Mammary epithelial cell (primary cell): ENCODE data around the gene MCM9.

Experiments used
- EZH2 ChIP-seq: IDR thresholded peaks from 2 replicates; pipeline ENCODE4 v1.6.1; 2012; ENCODE audit warnings: low read length, inconsistent platforms, borderline replicate concordance
- TF ChIP-seq, protein P1 (sequence below), 2 donors: IDR thresholded peaks in 1 of 2; conservative IDR thresholded peaks in 1 of 2; 2 replicates each; pipeline ENCODE4 v1.5.1; 2011 to 2012; ENCODE audit warnings: inconsistent platforms in 2 of 2, low read length in 2 of 2, mild to moderate bottlenecking in 2 of 2, control low read depth in 1 of 2, low read depth in 1 of 2; ENCODE audit not compliant: insufficient read depth in 1 of 2; ENCODE audit errors: extremely low read depth in 1 of 2

DNA sequence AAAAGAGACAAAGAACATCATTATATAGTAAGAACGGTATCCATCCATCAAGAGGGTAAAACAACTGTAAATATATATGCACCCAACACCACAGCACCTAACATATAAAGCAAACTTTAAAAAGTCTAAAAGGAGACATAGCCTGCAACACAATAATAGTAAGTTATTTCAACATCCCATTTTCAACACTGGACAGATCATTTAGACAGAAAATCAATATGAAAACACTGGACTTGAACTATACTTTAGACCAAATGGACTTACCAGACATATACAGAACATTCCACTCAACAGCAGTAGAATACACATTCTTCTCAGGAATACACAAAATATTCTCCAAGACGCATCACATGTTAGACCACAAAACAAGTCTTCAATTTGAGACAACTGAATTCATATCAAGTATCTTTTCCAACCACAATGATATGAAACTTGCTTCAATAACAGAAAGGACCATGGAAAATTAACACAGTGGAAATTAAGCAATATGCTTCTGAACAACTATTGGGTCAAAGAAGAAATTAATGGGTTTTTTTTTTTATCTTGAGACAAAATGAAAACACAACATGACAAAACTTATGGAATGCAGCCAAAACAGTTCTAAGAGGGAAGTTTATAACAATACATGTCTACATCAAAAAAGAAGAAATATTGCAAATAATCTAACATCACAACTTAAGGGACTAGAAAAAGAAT, 64.9 kb downstream of the MCM9 start:
- TF ChIP-seq, protein P1, sequence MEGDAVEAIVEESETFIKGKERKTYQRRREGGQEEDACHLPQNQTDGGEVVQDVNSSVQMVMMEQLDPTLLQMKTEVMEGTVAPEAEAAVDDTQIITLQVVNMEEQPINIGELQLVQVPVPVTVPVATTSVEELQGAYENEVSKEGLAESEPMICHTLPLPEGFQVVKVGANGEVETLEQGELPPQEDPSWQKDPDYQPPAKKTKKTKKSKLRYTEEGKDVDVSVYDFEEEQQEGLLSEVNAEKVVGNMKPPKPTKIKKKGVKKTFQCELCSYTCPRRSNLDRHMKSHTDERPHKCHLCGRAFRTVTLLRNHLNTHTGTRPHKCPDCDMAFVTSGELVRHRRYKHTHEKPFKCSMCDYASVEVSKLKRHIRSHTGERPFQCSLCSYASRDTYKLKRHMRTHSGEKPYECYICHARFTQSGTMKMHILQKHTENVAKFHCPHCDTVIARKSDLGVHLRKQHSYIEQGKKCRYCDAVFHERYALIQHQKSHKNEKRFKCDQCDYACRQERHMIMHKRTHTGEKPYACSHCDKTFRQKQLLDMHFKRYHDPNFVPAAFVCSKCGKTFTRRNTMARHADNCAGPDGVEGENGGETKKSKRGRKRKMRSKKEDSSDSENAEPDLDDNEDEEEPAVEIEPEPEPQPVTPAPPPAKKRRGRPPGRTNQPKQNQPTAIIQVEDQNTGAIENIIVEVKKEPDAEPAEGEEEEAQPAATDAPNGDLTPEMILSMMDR (conservative IDR thresholded peaks at IDR 0.05 in 1 of 2, IDR thresholded peaks at IDR 0.05 in 1 of 2; ENCODE audit: extremely low read depth in 1 of 2, insufficient read depth in 1 of 2, low read depth in 1 of 2, low read length in 2 of 2), result no peak
- no peak for TF ChIP-seq EZH2
